Keratinocyte (primary cell): ENCODE data around the gene MAML2. TPM values are rescaled to one million over a fixed set of nuclear protein-coding genes. Genes with fewer than 3 reads are reported as not detected.

Experiments used
- DNase-seq: peaks from one replicate; pipeline ENCODE4 v3.0.0-alpha.2; 2011; ENCODE audit warnings: low read depth, missing footprints, low spot score
- FAIRE-seq: peaks from 2 replicates; lab custom pipeline; 2011; peaks lifted over from hg19 to GRCh38; lab: Jason Lieb, UNC
- H2AFZ ChIP-seq: 2 replicates; pipeline ENCODE4 v1.6.0; 2012; ENCODE audit warnings: low read length, control low read depth, inconsistent platforms; ENCODE audit not compliant: control insufficient read depth
- H3K27ac ChIP-seq: 2 replicates; pipeline ENCODE4 v1.5.1; 2011; ENCODE audit warnings: low read length; ENCODE audit not compliant: control insufficient read depth, insufficient read depth
- H3K27me3 ChIP-seq: 3 replicates; pipeline ENCODE4 v1.6.0; 2011; ENCODE audit warnings: low read length; ENCODE audit not compliant: control insufficient read depth, insufficient read depth; ENCODE audit errors: extremely low read depth
- H3K36me3 ChIP-seq, 2 experiments: 2 replicates in 1 of 2; 3 replicates in 1 of 2; pipeline ENCODE4 v1.5.1; 2011; ENCODE audit warnings: low read length in 2 of 2, mild to moderate bottlenecking in 1 of 2; ENCODE audit not compliant: control insufficient read depth in 2 of 2, insufficient read depth in 2 of 2; ENCODE audit errors: extremely low read depth in 1 of 2
- H3K4me1 ChIP-seq: 3 replicates; pipeline ENCODE4 v1.5.1; 2011; ENCODE audit warnings: low read length; ENCODE audit not compliant: control insufficient read depth, insufficient read depth; ENCODE audit errors: extremely low read depth
- H3K4me2 ChIP-seq: 3 replicates; pipeline ENCODE4 v1.6.0; 2011; ENCODE audit warnings: low read depth, low read length; ENCODE audit not compliant: control insufficient read depth, insufficient read depth; ENCODE audit errors: extremely low read depth
- H3K4me3 ChIP-seq, 3 experiments: fragments of 200-600 bp in 1 of 3; sonication (generic) in 1 of 3; 2 replicates in 2 of 3; 3 replicates in 1 of 3; pipeline ENCODE4 v1.5.1; 2011 to 2016; ENCODE audit warnings: low read length in 3 of 3, mild to moderate bottlenecking in 3 of 3, control low read depth in 2 of 3, inconsistent platforms in 1 of 3, low read depth in 1 of 3, mixed read lengths in 1 of 3, mixed run types in 1 of 3, moderate library complexity in 1 of 3; ENCODE audit not compliant: control insufficient read depth in 2 of 3, insufficient read depth in 2 of 3; ENCODE audit errors: extremely low read depth in 1 of 3
- H3K79me2 ChIP-seq: 2 replicates; pipeline ENCODE4 v1.6.0; 2012; ENCODE audit warnings: low read length; ENCODE audit not compliant: control insufficient read depth, insufficient read depth
- H3K9ac ChIP-seq: 3 replicates; pipeline ENCODE4 v1.6.0; 2011; ENCODE audit warnings: low read length; ENCODE audit not compliant: control insufficient read depth, insufficient read depth; ENCODE audit errors: extremely low read depth
- H3K9me1 ChIP-seq: 3 replicates; pipeline ENCODE4 v1.6.0; 2011; ENCODE audit warnings: low read length; ENCODE audit not compliant: control insufficient read depth, insufficient read depth; ENCODE audit errors: extremely low read depth
- H3K9me3 ChIP-seq: 2 replicates; pipeline ENCODE4 v1.5.1; 2012; ENCODE audit warnings: low read depth, low read length; ENCODE audit not compliant: control insufficient read depth
- H4K20me1 ChIP-seq: 3 replicates; pipeline ENCODE4 v1.6.0; 2011; ENCODE audit warnings: low read length; ENCODE audit not compliant: control insufficient read depth, insufficient read depth; ENCODE audit errors: extremely low read depth
- EZH2 ChIP-seq: IDR thresholded peaks from one replicate; pipeline ENCODE4 v1.6.1; 2012; ENCODE audit warnings: inconsistent platforms, mild to moderate bottlenecking, low read length, moderate library complexity
- dilution Hi-C: fragments of 300-500 bp; cut with MboI; formaldehyde crosslinking; loops from one replicate; pipeline ENCODE4 v1.7.0; 2020; ENCODE audit warnings: low sequenced_read_pairs; ENCODE audit not compliant: extremely low pct_ligation_motif_present
- polyA plus RNA-seq, 5 experiments: library from polyadenylated mRNA; depleted of rRNA in 3 of 5; stranded (reverse) in 3 of 5; stranded (forward) in 1 of 5; unstranded in 1 of 5; fragments of >200 nt; gene quantifications; 1 replicate in 1 of 5; 2 replicates in 3 of 5; 3 replicates in 1 of 5; pipeline versions ENCODE4 v1.2.1 to v1.2.3, GENCODE V29; 2011 to 2012; ENCODE audit warnings: missing spikeins in 2 of 5, low read depth in 1 of 5, low replicate concordance in 1 of 5
- TF ChIP-seq, protein P1 (sequence below), 3 experiments: IDR thresholded peaks in 1 of 3; conservative IDR thresholded peaks in 1 of 3; optimal IDR thresholded peaks in 1 of 3; 2 replicates in 2 of 3; 3 replicates in 1 of 3; pipeline versions ENCODE3 to v1.5.1; 2011; ENCODE audit warnings: low read length in 3 of 3, mild to moderate bottlenecking in 3 of 3, moderate library complexity in 2 of 3, control low read depth in 1 of 3, inconsistent platforms in 1 of 3; ENCODE audit not compliant: insufficient read depth in 2 of 3; ENCODE audit errors: extremely low read depth in 1 of 3

MAML2 gene
- polyA plus RNA-seq, 1 donor (not counting 4 experiments of a cell fraction or from before 2014, with no cell fraction given): 4.2 TPM

DNA sequence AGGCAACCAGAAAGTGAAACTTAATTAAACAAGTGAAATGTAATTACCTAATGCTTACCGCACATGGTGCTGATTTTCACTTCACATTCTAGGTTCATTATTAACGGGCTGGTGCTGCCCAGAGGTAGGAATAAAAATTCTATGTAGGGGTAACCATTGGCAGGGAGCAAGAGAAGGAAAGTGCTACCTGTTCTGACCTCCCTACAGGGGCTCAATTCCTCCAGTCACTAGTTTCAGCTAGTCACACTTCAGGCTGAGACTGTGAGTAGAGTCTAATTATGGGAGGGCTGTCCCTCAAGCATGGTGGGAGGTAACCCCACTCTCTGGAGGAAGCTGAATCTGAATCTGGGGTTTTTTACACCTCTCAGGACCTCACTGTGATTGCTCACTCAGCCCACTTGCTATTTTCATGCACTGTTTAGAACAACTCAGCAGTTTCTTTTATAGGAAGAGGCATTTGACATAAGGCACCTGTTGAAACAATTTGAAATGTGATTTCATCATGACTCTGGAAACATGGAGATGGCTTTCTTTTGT lies 75.4 kb downstream of the MAML2 start:
- no peak for FAIRE-seq
- Histone ChIP-seq H3K9me1 (no peaks in the 10 kb centered on the region), H3K27ac (no peak overlapping the region), H3K9me3 (no peaks in the 10 kb centered on the region), H2AFZ (no peak overlapping the region), H4K20me1 (no peaks in the 10 kb centered on the region), H3K4me1 (peaks cover 13% of the 10 kb centered on the region), H3K79me2 (no peaks in the 10 kb centered on the region), H3K4me2 (peak overlapping the region; percentile 4), H3K27me3 (no peaks in the 10 kb centered on the region), H3K9ac (no peak overlapping the region), H3K36me3 (no peaks in the 10 kb centered on the region), H3K4me3 (no peak overlapping the region)
- dilution Hi-C loops: no loop called here
- no peak for DNase-seq
- no peak for TF ChIP-seq EZH2
- TF ChIP-seq, protein P1, sequence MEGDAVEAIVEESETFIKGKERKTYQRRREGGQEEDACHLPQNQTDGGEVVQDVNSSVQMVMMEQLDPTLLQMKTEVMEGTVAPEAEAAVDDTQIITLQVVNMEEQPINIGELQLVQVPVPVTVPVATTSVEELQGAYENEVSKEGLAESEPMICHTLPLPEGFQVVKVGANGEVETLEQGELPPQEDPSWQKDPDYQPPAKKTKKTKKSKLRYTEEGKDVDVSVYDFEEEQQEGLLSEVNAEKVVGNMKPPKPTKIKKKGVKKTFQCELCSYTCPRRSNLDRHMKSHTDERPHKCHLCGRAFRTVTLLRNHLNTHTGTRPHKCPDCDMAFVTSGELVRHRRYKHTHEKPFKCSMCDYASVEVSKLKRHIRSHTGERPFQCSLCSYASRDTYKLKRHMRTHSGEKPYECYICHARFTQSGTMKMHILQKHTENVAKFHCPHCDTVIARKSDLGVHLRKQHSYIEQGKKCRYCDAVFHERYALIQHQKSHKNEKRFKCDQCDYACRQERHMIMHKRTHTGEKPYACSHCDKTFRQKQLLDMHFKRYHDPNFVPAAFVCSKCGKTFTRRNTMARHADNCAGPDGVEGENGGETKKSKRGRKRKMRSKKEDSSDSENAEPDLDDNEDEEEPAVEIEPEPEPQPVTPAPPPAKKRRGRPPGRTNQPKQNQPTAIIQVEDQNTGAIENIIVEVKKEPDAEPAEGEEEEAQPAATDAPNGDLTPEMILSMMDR (optimal IDR thresholded peaks at IDR 0.05 in 1 of 3, IDR thresholded peaks at IDR 0.05 in 1 of 3, conservative IDR thresholded peaks at IDR 0.05 in 1 of 3; ENCODE audit: extremely low read depth in 1 of 3, insufficient read depth in 2 of 3, low read length in 3 of 3): no peak

DNA sequence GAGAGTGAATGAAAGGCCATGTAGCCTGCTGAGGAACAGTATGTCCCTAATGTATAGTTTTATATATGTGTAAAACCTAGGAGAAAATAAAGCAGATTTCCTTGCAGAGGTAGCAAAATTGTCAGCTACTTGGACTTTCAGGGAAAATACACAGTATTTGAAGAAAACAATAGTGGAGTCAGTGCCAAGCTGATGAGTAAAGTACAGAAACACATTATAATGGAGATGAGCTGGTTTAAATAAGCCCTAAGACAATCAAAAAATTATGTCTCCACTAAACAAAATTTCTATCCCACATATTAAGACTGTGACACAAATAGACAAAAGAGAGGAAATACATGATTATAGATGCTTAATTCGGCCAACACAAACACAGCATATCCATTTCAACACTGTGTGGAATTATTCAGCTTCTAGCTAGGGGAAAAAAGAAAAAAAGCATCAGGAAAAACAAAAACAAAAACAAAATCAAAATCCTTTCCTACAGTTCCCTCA lies 75.9 kb downstream of the MAML2 start:
- Histone ChIP-seq H3K4me1 (peaks cover 11% of the 10 kb centered on the region), H3K79me2 (no peaks in the 10 kb centered on the region), H3K9ac (no peak overlapping the region), H3K27ac (no peak overlapping the region), H2AFZ (no peak overlapping the region), H3K9me1 (no peaks in the 10 kb centered on the region), H3K4me2 (no peak overlapping the region), H3K9me3 (no peaks in the 10 kb centered on the region), H3K4me3 (no peak overlapping the region), H4K20me1 (no peaks in the 10 kb centered on the region), H3K36me3 (no peaks in the 10 kb centered on the region), H3K27me3 (no peaks in the 10 kb centered on the region)
- no peak for DNase-seq
- no peak for FAIRE-seq
- dilution Hi-C loops: no loop called here
- no peak for TF ChIP-seq EZH2
- TF ChIP-seq, protein P1 (optimal IDR thresholded peaks at IDR 0.05 in 1 of 3, IDR thresholded peaks at IDR 0.05 in 1 of 3, conservative IDR thresholded peaks at IDR 0.05 in 1 of 3; ENCODE audit: extremely low read depth in 1 of 3, insufficient read depth in 2 of 3, low read length in 3 of 3): no peak
